ENCODE data around the gene TEF.
A peak's percentile ranks its signal among the peaks of the same experiment; 100 is the strongest.
"Not testable (repeated sequence)": the region's sequence is repeated elsewhere in the genome, so short reads cannot be mapped to it uniquely, and the experiment has no call there.

TEF gene

DNA sequence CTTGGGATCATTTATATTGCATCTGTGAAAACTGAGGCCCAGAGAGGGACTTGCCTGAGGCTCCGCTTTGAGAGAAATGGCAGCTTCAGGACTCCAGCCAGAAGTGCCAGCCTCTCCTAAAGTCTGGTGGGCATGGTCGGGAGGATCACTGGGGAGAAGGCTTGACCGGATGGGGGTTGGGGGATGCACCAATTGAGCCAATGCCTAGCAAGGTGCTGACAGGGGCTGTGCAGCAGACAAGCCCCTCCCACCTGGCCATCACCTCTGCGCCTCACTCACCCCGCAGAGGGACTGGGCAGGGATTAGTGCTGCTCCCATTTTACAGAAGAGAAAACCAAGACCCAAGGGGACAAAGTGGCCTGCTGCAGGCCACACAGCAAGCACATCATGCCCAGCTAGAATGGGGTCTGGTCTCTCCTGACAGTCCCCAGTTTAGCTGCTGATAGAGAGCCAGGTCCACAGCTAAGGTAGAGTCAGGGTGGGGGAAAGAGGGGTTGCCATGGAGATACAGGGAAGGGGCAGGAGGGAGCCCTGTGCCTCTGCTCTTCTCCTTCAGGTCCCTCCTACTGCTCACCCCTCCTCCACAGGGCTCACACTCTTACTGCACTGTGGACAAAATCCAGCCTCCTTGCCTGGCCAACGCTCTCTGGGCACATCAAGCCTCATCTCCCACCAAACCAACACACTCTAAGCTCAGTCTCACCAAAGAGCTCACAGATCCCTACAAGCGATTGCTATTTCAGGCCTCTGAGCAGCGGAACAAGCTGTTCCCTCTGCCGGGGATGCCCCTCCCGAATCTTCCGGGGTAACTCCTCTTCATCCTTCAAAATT lies 29.5 kb downstream of the TEF start:
- Histone ChIP-seq H3K27ac (ENCODE audit: insufficient read depth, low read length, poor library complexity, severe bottlenecking) (peak overlapping the region; percentile 2), H3K36me3 (ENCODE audit: control insufficient read depth, insufficient read depth, low read length) (no peaks in the 10 kb centered on the region), H3K9me3 (ENCODE audit: control insufficient read depth, low read length) (no peaks in the 10 kb centered on the region), H3K27me3 (replicated peaks; ENCODE audit: control insufficient read depth, insufficient read depth, low read length, poor library complexity, severe bottlenecking) (no peaks in the 10 kb centered on the region), H3K4me3 (ENCODE audit: insufficient read depth, low read depth, low read length, poor library complexity, severe bottlenecking) (no peak overlapping the region), H3K4me1 (ENCODE audit: control insufficient read depth, insufficient read depth, low read length, poor library complexity, severe bottlenecking) (peaks cover 32% of the 10 kb centered on the region)
- DNase-seq: no peak

GRCh38 chr22:41415554-41415953 lies 33.8 kb downstream of the TEF start:
- Histone ChIP-seq H3K9me3 (ENCODE audit: control insufficient read depth, low read length) (no peaks in the 10 kb centered on the region), H3K4me3 (ENCODE audit: insufficient read depth, low read depth, low read length, poor library complexity, severe bottlenecking) (no peak overlapping the region), H3K4me1 (ENCODE audit: control insufficient read depth, insufficient read depth, low read length, poor library complexity, severe bottlenecking) (peaks cover 32% of the 10 kb centered on the region), H3K36me3 (ENCODE audit: control insufficient read depth, insufficient read depth, low read length) (no peaks in the 10 kb centered on the region), H3K27me3 (replicated peaks; ENCODE audit: control insufficient read depth, insufficient read depth, low read length, poor library complexity, severe bottlenecking) (no peaks in the 10 kb centered on the region), H3K27ac (ENCODE audit: insufficient read depth, low read length, poor library complexity, severe bottlenecking) (peak overlapping the region; percentile 97)
- no peak for DNase-seq

DNA sequence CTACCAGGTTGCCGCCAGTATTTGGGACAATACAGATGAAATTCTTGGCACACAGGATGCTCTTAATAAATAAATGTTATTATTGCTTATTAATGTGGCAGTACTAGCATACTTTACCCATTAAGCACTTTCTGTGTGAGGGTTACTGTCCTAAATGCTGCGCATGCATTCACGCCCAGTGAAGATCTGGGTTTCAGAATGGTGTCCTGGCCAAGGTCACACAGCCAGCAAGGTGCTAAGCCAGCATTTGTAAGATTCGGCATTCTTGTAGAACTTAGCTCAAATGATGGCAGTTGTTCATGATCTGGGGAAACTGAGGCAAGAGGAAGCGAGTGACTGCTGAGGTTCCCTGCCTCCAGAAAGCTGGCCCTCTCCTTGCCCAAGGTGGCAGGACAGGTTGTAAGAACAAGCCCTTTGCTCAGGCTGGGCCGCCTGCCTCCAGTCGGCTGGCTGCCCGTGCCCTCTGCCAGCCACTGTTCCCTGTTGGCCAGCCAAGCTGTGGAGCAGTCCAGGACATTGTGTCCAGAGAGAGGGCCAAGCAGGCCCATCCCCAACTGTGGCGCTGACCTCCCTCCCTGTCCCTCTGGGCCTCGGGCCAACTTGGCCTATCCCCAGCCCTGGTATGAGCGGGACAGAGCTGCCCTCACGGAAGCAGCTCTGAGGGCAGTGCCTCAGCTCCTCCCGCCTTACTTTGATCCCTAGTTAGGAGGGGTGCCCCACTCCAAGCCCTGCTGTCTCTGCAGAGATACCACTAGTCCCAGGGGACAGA lies 36.1 kb downstream of the TEF start:
- no peaks in the 10 kb centered on the region for H3K27me3 ChIP-seq (replicated peaks; ENCODE audit: control insufficient read depth, insufficient read depth, low read length, poor library complexity, severe bottlenecking)
- H3K4me1 ChIP-seq (ENCODE audit: control insufficient read depth, insufficient read depth, low read length, poor library complexity, severe bottlenecking): peaks cover 20% of the 10 kb centered on the region
- peaks cover under 1% of the 10 kb centered on the region for H3K36me3 ChIP-seq (ENCODE audit: control insufficient read depth, insufficient read depth, low read length)
- no peak overlapping the region for H3K4me3 ChIP-seq (ENCODE audit: insufficient read depth, low read depth, low read length, poor library complexity, severe bottlenecking)
- H3K9me3 ChIP-seq (ENCODE audit: control insufficient read depth, low read length): no peaks in the 10 kb centered on the region
- no peak overlapping the region for H3K27ac ChIP-seq (ENCODE audit: insufficient read depth, low read length, poor library complexity, severe bottlenecking)
- no peak for DNase-seq

- H3K36me3 ChIP-seq (ENCODE audit: control insufficient read depth, insufficient read depth, low read length): peaks cover 4% of the 10 kb centered on the region
- peaks cover 18% of the 10 kb centered on the region for H3K4me1 ChIP-seq (ENCODE audit: control insufficient read depth, insufficient read depth, low read length, poor library complexity, severe bottlenecking)
- H3K27ac ChIP-seq (ENCODE audit: insufficient read depth, low read length, poor library complexity, severe bottlenecking): no peak overlapping the region
- H3K27me3 ChIP-seq (replicated peaks; ENCODE audit: control insufficient read depth, insufficient read depth, low read length, poor library complexity, severe bottlenecking): no peaks in the 10 kb centered on the region
- no peak overlapping the region for H3K4me3 ChIP-seq (ENCODE audit: insufficient read depth, low read depth, low read length, poor library complexity, severe bottlenecking)
- H3K9me3 ChIP-seq (ENCODE audit: control insufficient read depth, low read length): no peaks in the 10 kb centered on the region
- DNase-seq: no peak
These were observed 37.0 kb downstream of the TEF start for GRCh38 chr22:41418717-41419116.

- no peaks in the 10 kb centered on the region for H3K9me3 ChIP-seq (ENCODE audit: control insufficient read depth, low read length)
- no peaks in the 10 kb centered on the region for H3K27me3 ChIP-seq (replicated peaks; ENCODE audit: control insufficient read depth, insufficient read depth, low read length, poor library complexity, severe bottlenecking)
- H3K4me3 ChIP-seq (ENCODE audit: insufficient read depth, low read depth, low read length, poor library complexity, severe bottlenecking): no peak overlapping the region
- H3K27ac ChIP-seq (ENCODE audit: insufficient read depth, low read length, poor library complexity, severe bottlenecking): no peak overlapping the region
- peaks cover 4% of the 10 kb centered on the region for H3K36me3 ChIP-seq (ENCODE audit: control insufficient read depth, insufficient read depth, low read length)
- no peak for DNase-seq
- peaks cover 5% of the 10 kb centered on the region for H3K4me1 ChIP-seq (ENCODE audit: control insufficient read depth, insufficient read depth, low read length, poor library complexity, severe bottlenecking)
These were observed 44.1 kb downstream of the TEF start for GRCh38 chr22:41425660-41426365.

GRCh38 chr22:41429232-41429950 lies 47.6 kb downstream of the TEF start:
- peaks cover 9% of the 10 kb centered on the region for H3K36me3 ChIP-seq (ENCODE audit: control insufficient read depth, insufficient read depth, low read length)
- no peak overlapping the region for H3K27ac ChIP-seq (ENCODE audit: insufficient read depth, low read length, poor library complexity, severe bottlenecking)

GRCh38 chr22:41429951-41430332 lies 48.2 kb downstream of the TEF start:
- H3K9me3 ChIP-seq (ENCODE audit: control insufficient read depth, low read length): no peaks in the 10 kb centered on the region
- H3K27me3 ChIP-seq (replicated peaks; ENCODE audit: control insufficient read depth, insufficient read depth, low read length, poor library complexity, severe bottlenecking): no peaks in the 10 kb centered on the region
- peaks cover 5% of the 10 kb centered on the region for H3K4me1 ChIP-seq (ENCODE audit: control insufficient read depth, insufficient read depth, low read length, poor library complexity, severe bottlenecking)
- H3K27ac ChIP-seq (ENCODE audit: insufficient read depth, low read length, poor library complexity, severe bottlenecking): no peak overlapping the region
- peaks cover 14% of the 10 kb centered on the region for H3K36me3 ChIP-seq (ENCODE audit: control insufficient read depth, insufficient read depth, low read length)
- no peak overlapping the region for H3K4me3 ChIP-seq (ENCODE audit: insufficient read depth, low read depth, low read length, poor library complexity, severe bottlenecking)
- DNase-seq: no peak

More at GRCh38 chr22:41429232-41429950, 47.6 kb downstream of the TEF start:
- no peaks in the 10 kb centered on the region for H3K9me3 ChIP-seq (ENCODE audit: control insufficient read depth, low read length)
- peaks cover 5% of the 10 kb centered on the region for H3K4me1 ChIP-seq (ENCODE audit: control insufficient read depth, insufficient read depth, low read length, poor library complexity, severe bottlenecking)
- H3K4me3 ChIP-seq (ENCODE audit: insufficient read depth, low read depth, low read length, poor library complexity, severe bottlenecking): no peak overlapping the region
- DNase-seq: no peak
- H3K27me3 ChIP-seq (replicated peaks; ENCODE audit: control insufficient read depth, insufficient read depth, low read length, poor library complexity, severe bottlenecking): no peaks in the 10 kb centered on the region

DNA sequence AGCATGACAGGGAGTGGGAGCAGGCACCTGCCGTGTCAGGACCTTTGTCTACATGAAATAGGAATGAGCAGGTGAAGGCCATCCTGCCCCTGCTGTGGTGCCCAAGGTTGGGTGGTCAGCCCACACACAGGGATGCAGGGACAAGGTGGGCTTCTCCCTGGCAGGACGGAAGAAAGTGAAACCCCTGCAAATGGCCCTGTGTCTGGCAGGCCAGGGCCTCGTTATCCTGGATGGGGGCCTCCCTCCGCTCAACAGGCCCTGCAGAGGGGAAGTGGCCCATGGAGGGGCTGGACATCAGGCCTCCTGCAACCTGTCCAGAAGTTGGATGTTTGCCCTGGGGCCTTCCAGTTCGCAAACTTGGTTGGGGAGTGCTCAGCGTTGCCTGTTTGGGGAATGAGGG lies 49.9 kb downstream of the TEF start:
- Histone ChIP-seq H3K9me3 (ENCODE audit: control insufficient read depth, low read length) (no peaks in the 10 kb centered on the region), H3K4me3 (ENCODE audit: insufficient read depth, low read depth, low read length, poor library complexity, severe bottlenecking) (no peak overlapping the region), H3K27me3 (replicated peaks; ENCODE audit: control insufficient read depth, insufficient read depth, low read length, poor library complexity, severe bottlenecking) (no peaks in the 10 kb centered on the region), H3K36me3 (ENCODE audit: control insufficient read depth, insufficient read depth, low read length) (peaks cover 27% of the 10 kb centered on the region), H3K4me1 (ENCODE audit: control insufficient read depth, insufficient read depth, low read length, poor library complexity, severe bottlenecking) (no peaks in the 10 kb centered on the region), H3K27ac (ENCODE audit: insufficient read depth, low read length, poor library complexity, severe bottlenecking) (no peak overlapping the region)
- no peak for DNase-seq

- not testable (repeated sequence) for H3K4me1 ChIP-seq (ENCODE audit: control insufficient read depth, insufficient read depth, low read length, poor library complexity, severe bottlenecking); H3K27ac ChIP-seq (ENCODE audit: insufficient read depth, low read length, poor library complexity, severe bottlenecking)
These were observed 51.7 kb downstream of the TEF start for GRCh38 chr22:41433480-41433879.

More at GRCh38 chr22:41433480-41433879, 51.7 kb downstream of the TEF start:
- not testable (repeated sequence) for DNase-seq; H3K9me3 ChIP-seq (ENCODE audit: control insufficient read depth, low read length); H3K27me3 ChIP-seq (replicated peaks; ENCODE audit: control insufficient read depth, insufficient read depth, low read length, poor library complexity, severe bottlenecking); H3K4me3 ChIP-seq (ENCODE audit: insufficient read depth, low read depth, low read length, poor library complexity, severe bottlenecking)
- peaks cover 36% of the 10 kb centered on the region for H3K36me3 ChIP-seq (ENCODE audit: control insufficient read depth, insufficient read depth, low read length)

Measured in effector memory CD4-positive, alpha-beta T cell (primary cell).